Measurements from ENCODE around the gene THBS1. TPM values are rescaled to one million over a fixed set of nuclear protein-coding genes. Genes with fewer than 3 reads are reported as not detected.

THBS1 gene
- total RNA-seq (100 to 1,000 TPM in 2 of 6 donors, 10 to 100 TPM in 4; 31.1 to 176 (median 77.9) TPM), polyA plus RNA-seq (10 to 100 TPM; 14.0 to 16.7 TPM)

GRCh38 chr15:39580485-39581241, at the start of gene THBS1:
Gene THBS1, plus strand, starts transcription at chr15:39581079. Its CDS starts 779 bp downstream, at chr15:39581858.
- Histone ChIP-seq H3K27me3 (no peaks in the 10 kb centered on the region), H3K4me1 (no peaks in the 10 kb centered on the region), H3K36me3 (peaks cover 0 to 4% (median 4%) of the 10 kb centered on the region in 3 donors), H3K9me3 (no peaks in the 10 kb centered on the region), H3K27ac (peak within 1 kb of the TSS; percentile 64 to 88 (median 74)), H3K4me3 (peak within 1 kb of the TSS; percentile 26 to 66 (median 43))
- no peak for TF ChIP-seq CTCF (IDR thresholded peaks at IDR 0.05)
- DNase-seq (peak; percentile 70 to 91 (median 82)), ATAC-seq (peak; percentile 60 to 76 (median 72)), FAIRE-seq (no peak)
- intact Hi-C loops (cut with DNase I), result loop anchor here in 1 of 3 donors (10.0 kb wide), 1 partner anchor 756 kb away; no protein-coding TSS in a partner anchor
- 0 to 1% methylated on average over 70 to 74 of the region's 74 CpGs for WGBS, 2 donors

- H3K4me1 ChIP-seq, result no peaks in the 10 kb centered on the region
- no peaks in the 10 kb centered on the region for H3K9me3 ChIP-seq
- FAIRE-seq (no peak), DNase-seq (no peak), ATAC-seq (no peak)
- 87 to 92% methylated on average over 5 of the region's 5 CpGs for WGBS, 2 donors
- H3K27ac ChIP-seq, result no peak overlapping the region
- no peaks in the 10 kb centered on the region for H3K27me3 ChIP-seq
- no peak overlapping the region for H3K4me3 ChIP-seq
- TF ChIP-seq CTCF (IDR thresholded peaks at IDR 0.05), result no peak
- no peaks in the 10 kb centered on the region for H3K36me3 ChIP-seq
- intact Hi-C loops (cut with DNase I), result no loop called here
Measured at GRCh38 chr15:39534996-39535395, 45.9 kb upstream of the THBS1 start.

GRCh38 chr15:39535466-39535865, 45.4 kb upstream of the THBS1 start:
- FAIRE-seq (no peak), DNase-seq (no peak), ATAC-seq (no peak)
- Histone ChIP-seq H3K27ac (no peak overlapping the region), H3K9me3 (no peaks in the 10 kb centered on the region), H3K4me3 (no peak overlapping the region), H3K27me3 (no peaks in the 10 kb centered on the region), H3K4me1 (no peaks in the 10 kb centered on the region), H3K36me3 (no peaks in the 10 kb centered on the region)
- TF ChIP-seq CTCF (IDR thresholded peaks at IDR 0.05), result no peak
- 90 to 92% methylated on average over 10 of the region's 10 CpGs for WGBS, 2 donors
- intact Hi-C loops (cut with DNase I), result no loop called here

- H3K27me3 ChIP-seq, result no peaks in the 10 kb centered on the region
- FAIRE-seq, result no peak
- H3K4me3 ChIP-seq, result no peak overlapping the region
- no peak for TF ChIP-seq CTCF (IDR thresholded peaks at IDR 0.05)
- ATAC-seq, result no peak
- 89 to 95% methylated on average over 3 of the region's 3 CpGs for WGBS, 2 donors
- no peaks in the 10 kb centered on the region for H3K36me3 ChIP-seq
- no peak for DNase-seq
- H3K27ac ChIP-seq, result no peak overlapping the region
- no peaks in the 10 kb centered on the region for H3K9me3 ChIP-seq
- intact Hi-C loops (cut with DNase I), result no loop called here
- H3K4me1 ChIP-seq, result no peaks in the 10 kb centered on the region
Measured at GRCh38 chr15:39538936-39539335, 41.9 kb upstream of the THBS1 start.

GRCh38 chr15:39539466-39539865, 41.4 kb upstream of the THBS1 start:
- FAIRE-seq, result no peak
- intact Hi-C loops (cut with DNase I), result no loop called here
- no peak for TF ChIP-seq CTCF (IDR thresholded peaks at IDR 0.05)
- no peak for ATAC-seq
- H3K9me3 ChIP-seq, result no peaks in the 10 kb centered on the region
- 85 to 94% methylated on average over 2 of the region's 2 CpGs for WGBS, 2 donors
- no peaks in the 10 kb centered on the region for H3K4me1 ChIP-seq
- H3K4me3 ChIP-seq, result no peak overlapping the region
- no peak overlapping the region for H3K27ac ChIP-seq
- no peak for DNase-seq
- H3K27me3 ChIP-seq, result no peaks in the 10 kb centered on the region
- H3K36me3 ChIP-seq, result no peaks in the 10 kb centered on the region
